IPS-20b (cell line): Measurements from ENCODE around the gene TM9SF4.
A peak's percentile ranks its signal among the peaks of the same experiment; 100 is the strongest.

ENCODE experiments used
- H3K27ac ChIP-seq: one replicate; pipeline ENCODE4 v1.5.1; 2013; ENCODE audit warnings: low read length
- H3K27me3 ChIP-seq: 2 replicates; pipeline ENCODE4 v1.6.1; 2013; ENCODE audit warnings: mild to moderate bottlenecking, low read length, inconsistent platforms; ENCODE audit not compliant: insufficient read depth
- H3K36me3 ChIP-seq: 2 replicates; pipeline ENCODE4 v1.6.1; 2013; ENCODE audit warnings: low read depth, mild to moderate bottlenecking, inconsistent platforms, low read length, moderate library complexity; ENCODE audit not compliant: insufficient read depth
- H3K4me1 ChIP-seq: 2 replicates; pipeline ENCODE4 v1.6.1; 2013; ENCODE audit warnings: mild to moderate bottlenecking, control low read depth, inconsistent platforms, low read length, moderate library complexity; ENCODE audit not compliant: insufficient read depth
- H3K4me3 ChIP-seq: 2 replicates; pipeline ENCODE4 v1.5.1; 2013; ENCODE audit warnings: mild to moderate bottlenecking, low read length, inconsistent platforms
- H3K9ac ChIP-seq: 2 replicates; pipeline ENCODE4 v1.6.1; 2013; ENCODE audit warnings: low read depth, mild to moderate bottlenecking, inconsistent platforms, low read length, moderate library complexity
- H3K9me3 ChIP-seq: 2 replicates; pipeline ENCODE4 v1.6.1; 2013; ENCODE audit warnings: mild to moderate bottlenecking, low read depth, low read length, inconsistent platforms; ENCODE audit not compliant: insufficient read depth

The TM9SF4 gene

GRCh38 chr20:32098786-32099185, 10.7 kb upstream of the TM9SF4 start:
- no peaks in the 10 kb centered on the region for H3K4me1 ChIP-seq

DNA sequence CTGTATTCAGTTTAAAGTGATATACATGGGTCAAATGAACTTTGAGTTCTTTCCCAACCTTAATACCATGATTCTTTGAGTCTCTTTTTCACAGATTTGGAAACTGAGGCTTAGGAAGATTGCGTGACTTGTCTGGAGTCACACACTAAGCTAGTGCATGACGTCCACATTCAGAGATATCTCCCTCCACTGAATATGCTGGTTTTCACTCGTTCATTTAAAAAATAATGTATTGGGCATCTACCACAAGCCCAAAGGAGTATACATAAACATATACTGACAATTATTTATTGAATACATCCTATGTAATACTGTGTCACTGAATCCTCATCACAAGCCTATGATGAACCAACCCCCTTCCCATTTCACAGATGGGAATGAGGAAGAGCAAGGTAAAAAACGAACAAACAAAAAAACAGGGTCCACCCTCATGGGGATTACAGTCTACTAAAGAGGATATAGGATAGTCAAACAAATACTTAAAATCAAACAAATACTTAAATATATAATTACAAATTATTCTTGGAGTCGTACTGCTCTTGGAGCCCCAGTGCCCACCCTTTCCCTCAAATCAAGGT, 611 bp upstream of the TM9SF4 start:
- Histone ChIP-seq H3K27me3 (no peaks in the 10 kb centered on the region), H3K9me3 (no peaks in the 10 kb centered on the region), H3K27ac (no peak overlapping the region), H3K9ac (peak overlapping the region; percentile 94; the same call in 1 of the 2 replicates), H3K36me3 (no peaks in the 10 kb centered on the region), H3K4me3 (peak overlapping the region; percentile 83; the same call in 1 of the 2 replicates), H3K4me1 (peaks cover 6% of the 10 kb centered on the region; the same call in 1 of the 2 replicates)

More at GRCh38 chr20:32098786-32099185, 10.7 kb upstream of the TM9SF4 start:
- H3K4me3 ChIP-seq, result no peak overlapping the region
- peaks cover 10% of the 10 kb centered on the region for H3K27me3 ChIP-seq
- H3K36me3 ChIP-seq, result no peaks in the 10 kb centered on the region
- H3K9ac ChIP-seq, result no peak overlapping the region
- H3K9me3 ChIP-seq, result no peaks in the 10 kb centered on the region
- no peak overlapping the region for H3K27ac ChIP-seq

GRCh38 chr20:32110173-32110704, 725 bp downstream of the TM9SF4 start:
- no peaks in the 10 kb centered on the region for H3K9me3 ChIP-seq
- H3K4me1 ChIP-seq, result peaks cover 6% of the 10 kb centered on the region; the same call in 1 of the 2 replicates
- H3K27me3 ChIP-seq, result no peaks in the 10 kb centered on the region
- peak overlapping the region; percentile 94 for H3K9ac ChIP-seq
- peaks cover 3% of the 10 kb centered on the region; the same call in 1 of the 2 replicates for H3K36me3 ChIP-seq
- H3K4me3 ChIP-seq, result peak overlapping the region; percentile 83
- peak overlapping the region; percentile 88 for H3K27ac ChIP-seq

GRCh38 chr20:32110727-32111126, 1.2 kb downstream of the TM9SF4 start:
- peak overlapping the region; percentile 94; the same call in 1 of the 2 replicates for H3K9ac ChIP-seq
- peak overlapping the region; percentile 88 for H3K27ac ChIP-seq
- peak overlapping the region; percentile 83 for H3K4me3 ChIP-seq
- H3K27me3 ChIP-seq, result no peaks in the 10 kb centered on the region
- peaks cover 6% of the 10 kb centered on the region; the same call in 1 of the 2 replicates for H3K36me3 ChIP-seq
- peaks cover 6% of the 10 kb centered on the region; the same call in 1 of the 2 replicates for H3K4me1 ChIP-seq
- H3K9me3 ChIP-seq, result no peaks in the 10 kb centered on the region

DNA sequence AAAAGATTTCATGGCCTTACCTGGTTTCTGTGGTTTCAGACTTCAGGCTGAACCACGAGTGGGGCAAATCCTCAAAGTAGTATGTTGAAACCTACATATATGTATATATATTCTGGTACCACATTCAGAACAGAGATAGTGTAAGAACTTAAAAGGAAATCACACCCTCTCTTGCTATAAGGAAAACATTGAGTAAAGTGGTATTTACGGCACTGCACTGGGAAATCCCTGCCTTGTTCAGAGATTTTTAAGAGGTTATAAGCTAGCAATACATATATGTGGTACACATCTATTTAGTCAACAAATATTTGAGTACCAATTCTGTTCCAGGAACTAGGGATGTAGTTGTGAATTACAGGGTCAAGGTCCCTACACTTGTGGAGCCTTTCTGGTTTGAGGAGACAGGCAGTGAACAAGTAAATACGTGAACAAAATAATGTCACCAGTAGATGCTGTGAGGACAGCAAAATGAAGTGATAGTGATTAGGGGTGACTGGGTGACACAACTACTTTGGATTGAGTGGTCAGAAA, 1.7 kb downstream of the TM9SF4 start:
- H3K9ac ChIP-seq, result no peak overlapping the region

GRCh38 chr20:32111753-32112152, 2.2 kb downstream of the TM9SF4 start:
- no peaks in the 10 kb centered on the region for H3K9me3 ChIP-seq
- peaks cover 6% of the 10 kb centered on the region; the same call in 1 of the 2 replicates for H3K36me3 ChIP-seq
- peaks cover 11% of the 10 kb centered on the region for H3K4me1 ChIP-seq
- H3K9ac ChIP-seq, result no peak overlapping the region
- H3K27me3 ChIP-seq, result no peaks in the 10 kb centered on the region
- no peak overlapping the region for H3K4me3 ChIP-seq
- no peak overlapping the region for H3K27ac ChIP-seq

More for the DNA sequence above, 1.7 kb downstream of the TM9SF4 start:
- Histone ChIP-seq H3K4me1 (peaks cover 8% of the 10 kb centered on the region), H3K27ac (no peak overlapping the region), H3K4me3 (peak overlapping the region; percentile 83; the same call in 1 of the 2 replicates), H3K27me3 (no peaks in the 10 kb centered on the region), H3K9me3 (no peaks in the 10 kb centered on the region), H3K36me3 (peaks cover 6% of the 10 kb centered on the region; the same call in 1 of the 2 replicates)

- Histone ChIP-seq H3K36me3 (peaks cover 6% of the 10 kb centered on the region; the same call in 1 of the 2 replicates), H3K4me1 (peaks cover 11% of the 10 kb centered on the region), H3K9ac (no peak overlapping the region), H3K27me3 (no peaks in the 10 kb centered on the region), H3K9me3 (no peaks in the 10 kb centered on the region), H3K4me3 (no peak overlapping the region), H3K27ac (no peak overlapping the region)
Observed at GRCh38 chr20:32112841-32113240, 3.3 kb downstream of the TM9SF4 start.

- Histone ChIP-seq H3K4me1 (peaks cover 11% of the 10 kb centered on the region), H3K9me3 (no peaks in the 10 kb centered on the region), H3K27ac (no peak overlapping the region), H3K27me3 (no peaks in the 10 kb centered on the region), H3K4me3 (no peak overlapping the region), H3K36me3 (peaks cover 6% of the 10 kb centered on the region; the same call in 1 of the 2 replicates), H3K9ac (no peak overlapping the region)
Observed at GRCh38 chr20:32113591-32114260, 4.2 kb downstream of the TM9SF4 start.

- H3K9ac ChIP-seq, result no peak overlapping the region
- peaks cover 11% of the 10 kb centered on the region for H3K4me1 ChIP-seq
- no peaks in the 10 kb centered on the region for H3K27me3 ChIP-seq
- H3K9me3 ChIP-seq, result no peaks in the 10 kb centered on the region
- no peak overlapping the region for H3K4me3 ChIP-seq
- H3K27ac ChIP-seq, result no peak overlapping the region
- peaks cover 6% of the 10 kb centered on the region; the same call in 1 of the 2 replicates for H3K36me3 ChIP-seq
Observed at GRCh38 chr20:32114305-32114960, 4.9 kb downstream of the TM9SF4 start.

DNA sequence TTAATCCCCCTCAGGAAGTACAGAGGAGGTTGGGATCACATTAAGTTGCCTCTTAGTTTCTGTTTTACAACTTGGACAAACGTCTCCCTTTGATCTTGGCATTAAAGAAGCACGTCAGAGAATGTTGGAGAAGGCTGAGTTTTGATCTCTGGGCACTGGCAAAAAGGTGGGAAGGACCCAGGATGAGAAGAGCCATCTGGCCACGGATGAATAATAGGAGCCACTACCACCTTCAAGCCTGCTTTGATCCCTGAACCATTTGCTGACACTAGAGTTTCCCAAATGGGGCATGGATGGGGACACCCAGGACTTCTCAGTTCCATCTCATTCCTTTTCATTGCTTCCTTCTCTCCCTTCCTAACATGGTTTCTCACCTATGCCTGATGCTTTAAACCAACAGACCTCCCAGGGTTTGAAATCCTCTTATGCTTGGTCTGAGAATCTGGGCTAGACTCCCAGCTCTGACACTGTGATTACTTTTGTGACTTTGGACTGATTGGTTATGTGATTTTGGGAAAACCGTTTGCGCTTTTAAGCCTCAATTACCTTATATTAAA, 5.8 kb downstream of the TM9SF4 start:
- Histone ChIP-seq H3K27ac (no peak overlapping the region), H3K27me3 (no peaks in the 10 kb centered on the region), H3K4me3 (no peak overlapping the region), H3K4me1 (peaks cover 11% of the 10 kb centered on the region), H3K9ac (no peak overlapping the region), H3K9me3 (no peaks in the 10 kb centered on the region), H3K36me3 (peaks cover 6% of the 10 kb centered on the region; the same call in 1 of the 2 replicates)

- Histone ChIP-seq H3K4me3 (no peak overlapping the region), H3K9me3 (0 out of 2 replicates have a peak, but pooled peaks cover 3% of the 10 kb centered on the region), H3K36me3 (peaks cover 6% of the 10 kb centered on the region; the same call in 1 of the 2 replicates), H3K9ac (no peak overlapping the region), H3K4me1 (peaks cover 5% of the 10 kb centered on the region), H3K27me3 (no peaks in the 10 kb centered on the region), H3K27ac (no peak overlapping the region)
Observed at GRCh38 chr20:32116079-32116521, 6.6 kb downstream of the TM9SF4 start.
